Neural cell (in vitro differentiated cells): Measurements from ENCODE around the gene CHRDL2. TPM values are rescaled to one million over a fixed set of nuclear protein-coding genes. Genes with fewer than 3 reads are reported as not detected.

Source experiments
- H2AFZ ChIP-seq: fragments of 200-600, 300-800 bp; sonication (generic), shearing (Covaris generic); 2 replicates; pipeline ENCODE4 v1.6.0; 2014; ENCODE audit warnings: low read depth, mild to moderate bottlenecking, antibody characterized with exemption, low read length, moderate library complexity
- H3F3A ChIP-seq: fragments of 200-600 bp; shearing (Covaris generic); 2 replicates; pipeline ENCODE4 v1.6.1; 2016; ENCODE audit warnings: mild to moderate bottlenecking, moderate library complexity, mixed read lengths, antibody characterized with exemption, low read length; ENCODE audit not compliant: insufficient read depth, poor library complexity, severe bottlenecking
- H3K27ac ChIP-seq: fragments of 200-600, 300-800 bp; sonication (generic), shearing (Covaris generic); 2 replicates; pipeline ENCODE4 v1.5.1; 2014; ENCODE audit warnings: mild to moderate bottlenecking, low read length, moderate library complexity
- H3K27me3 ChIP-seq: fragments of 300-800, 200-600 bp; sonication (generic), shearing (Covaris generic); 2 replicates; pipeline ENCODE4 v1.6.0; 2014; ENCODE audit warnings: mild to moderate bottlenecking, low read depth, low read length, moderate library complexity; ENCODE audit not compliant: insufficient read depth
- H3K36me3 ChIP-seq: fragments of 300-800, 200-600 bp; sonication (generic), shearing (Covaris generic); 2 replicates; pipeline ENCODE4 v1.5.1; 2014; ENCODE audit warnings: mild to moderate bottlenecking, antibody characterized with exemption, low read length, moderate library complexity; ENCODE audit not compliant: insufficient read depth
- H3K4me2 ChIP-seq: fragments of 300-800, 200-600 bp; sonication (generic), shearing (Covaris generic); 2 replicates; pipeline ENCODE4 v1.6.0; 2014; ENCODE audit warnings: mild to moderate bottlenecking, low read length
- H3K4me3 ChIP-seq: fragments of 300-800, 200-600 bp; sonication (generic), shearing (Covaris generic); 2 replicates; pipeline ENCODE4 v1.5.1; 2014; ENCODE audit warnings: mild to moderate bottlenecking, low read length, moderate library complexity
- H3K79me2 ChIP-seq: fragments of 200-600 bp; shearing (Covaris generic); replicated peaks from 2 replicates; pipeline ENCODE4 v1.6.0; 2014; ENCODE audit warnings: mild to moderate bottlenecking, low read length, moderate library complexity; ENCODE audit not compliant: insufficient read depth
- H3K9ac ChIP-seq: fragments of 300-800, 200-600 bp; sonication (generic), shearing (Covaris generic); 2 replicates; pipeline ENCODE4 v1.6.1; 2016; ENCODE audit warnings: mild to moderate bottlenecking, low read length, mixed read lengths
- H3K9me2 ChIP-seq: fragments of 200-600 bp; shearing (Covaris generic); 2 replicates; pipeline ENCODE4 v1.6.1; 2016; ENCODE audit warnings: mild to moderate bottlenecking, low read length, mixed read lengths; ENCODE audit not compliant: insufficient read depth
- H3K9me3 ChIP-seq: fragments of 200-600, 300-800 bp; sonication (generic), shearing (Covaris generic); 2 replicates; pipeline ENCODE4 v1.6.1; 2016; ENCODE audit warnings: mild to moderate bottlenecking, mixed run types, low read length, moderate library complexity, mixed read lengths
- H4K20me1 ChIP-seq: fragments of 200-600 bp; shearing (Covaris generic); 2 replicates; pipeline ENCODE4 v1.6.1; 2016; ENCODE audit warnings: mild to moderate bottlenecking, mixed run types; ENCODE audit not compliant: insufficient read depth
- CTCF ChIP-seq: fragments of 450-650 bp; IDR thresholded peaks from 2 replicates; pipeline ENCODE4 v1.5.1; 2014; ENCODE audit warnings: antibody characterized with exemption, mild to moderate bottlenecking, moderate library complexity; ENCODE audit not compliant: poor library complexity, severe bottlenecking
- EP300 ChIP-seq: fragments of 450-650 bp; conservative IDR thresholded peaks from 2 replicates; pipeline ENCODE4 v1.6.1; 2014; ENCODE audit warnings: antibody characterized with exemption, mild to moderate bottlenecking, moderate library complexity; ENCODE audit not compliant: poor library complexity, severe bottlenecking
- EZH2 ChIP-seq: fragments of 200-600, 300-800 bp; shearing (Covaris generic), sonication (generic); IDR thresholded peaks from 2 replicates; pipeline ENCODE4 v1.6.1; 2014; ENCODE audit warnings: antibody characterized with exemption, low read length, borderline replicate concordance, mild to moderate bottlenecking; ENCODE audit not compliant: insufficient read depth, poor library complexity, severe bottlenecking
- MXI1 ChIP-seq: fragments of 450-650 bp; conservative IDR thresholded peaks from 2 replicates; pipeline ENCODE4 v1.6.1; 2014; ENCODE audit warnings: antibody characterized with exemption, mild to moderate bottlenecking; ENCODE audit not compliant: poor library complexity, severe bottlenecking
- POLR2AphosphoS5 ChIP-seq: IDR thresholded peaks from 2 replicates; pipeline ENCODE4 v1.6.1; 2012
- RAD21 ChIP-seq: fragments of 450-650 bp; conservative IDR thresholded peaks from 2 replicates; pipeline ENCODE4 v1.6.1; 2014; ENCODE audit warnings: antibody characterized with exemption, mild to moderate bottlenecking, moderate library complexity
- REST ChIP-seq: IDR thresholded peaks from 2 replicates; pipeline ENCODE4 v1.6.1; 2012; ENCODE audit warnings: borderline replicate concordance
- SMC3 ChIP-seq: fragments of 450-650 bp; conservative IDR thresholded peaks from 2 replicates; pipeline ENCODE4 v1.6.1; 2014; ENCODE audit warnings: antibody characterized with exemption, mild to moderate bottlenecking, moderate library complexity; ENCODE audit not compliant: poor library complexity
- TAF1 ChIP-seq: IDR thresholded peaks from 2 replicates; pipeline ENCODE4 v1.6.1; 2012; ENCODE audit warnings: low read depth
- polyA plus RNA-seq: library from polyadenylated mRNA; depleted of rRNA; stranded (reverse); fragments of >200 nt; gene quantifications from 2 replicates; pipeline ENCODE4 v1.2.3, GENCODE V29; 2014

The CHRDL2 gene
- polyA plus RNA-seq, 1 donor from 2014 or later: not detected

GRCh38 chr11:74771139-74771538, 39.9 kb upstream of the CHRDL2 start:
- H3K27ac ChIP-seq: no peak overlapping the region
- no peaks in the 10 kb centered on the region for H3K36me3 ChIP-seq
- no peaks in the 10 kb centered on the region for H3K27me3 ChIP-seq
- no peak overlapping the region for H3K9ac ChIP-seq
- no peak for TF ChIP-seq TAF1
- no peak for TF ChIP-seq POLR2AphosphoS5
- no peak for TF ChIP-seq SMC3
- TF ChIP-seq EP300: no peak
- no peak for TF ChIP-seq EZH2
- no peak for TF ChIP-seq REST
- no peak for TF ChIP-seq RAD21
- no peak for TF ChIP-seq MXI1
- no peak overlapping the region for H3K4me3 ChIP-seq
- no peak overlapping the region for H2AFZ ChIP-seq
- H3F3A ChIP-seq: no peaks in the 10 kb centered on the region
- H3K9me2 ChIP-seq: no peaks in the 10 kb centered on the region
- H4K20me1 ChIP-seq: no peaks in the 10 kb centered on the region
- no peak overlapping the region for H3K4me2 ChIP-seq
- H3K79me2 ChIP-seq: peaks cover 25% of the 10 kb centered on the region
- H3K9me3 ChIP-seq: no peaks in the 10 kb centered on the region

GRCh38 chr11:74770456-74770855, 39.2 kb upstream of the CHRDL2 start:
- no peaks in the 10 kb centered on the region for H4K20me1 ChIP-seq
- H3K79me2 ChIP-seq: peaks cover 25% of the 10 kb centered on the region
- TF ChIP-seq SMC3: no peak
- TF ChIP-seq MXI1: no peak
- no peak for TF ChIP-seq REST
- TF ChIP-seq CTCF: no peak
- TF ChIP-seq RAD21: no peak
- no peak for TF ChIP-seq TAF1
- no peak for TF ChIP-seq EP300
- no peak for TF ChIP-seq POLR2AphosphoS5
- no peak for TF ChIP-seq EZH2
- H3K36me3 ChIP-seq: no peaks in the 10 kb centered on the region
- H3K27ac ChIP-seq: no peak overlapping the region
- no peak overlapping the region for H3K4me3 ChIP-seq
- H3F3A ChIP-seq: no peaks in the 10 kb centered on the region
- no peak overlapping the region for H3K4me2 ChIP-seq
- H2AFZ ChIP-seq: no peak overlapping the region
- no peaks in the 10 kb centered on the region for H3K9me2 ChIP-seq
- no peak overlapping the region for H3K9ac ChIP-seq
- no peaks in the 10 kb centered on the region for H3K27me3 ChIP-seq
- H3K9me3 ChIP-seq: no peaks in the 10 kb centered on the region
